DOHH2 (cell line): ENCODE results near the gene C19orf81.

Experiments used
- H3F3A ChIP-seq: fragments of 200-600 bp; sonication (generic), shearing (Covaris generic); 2 replicates; pipeline ENCODE4 v1.6.0; 2016; ENCODE audit warnings: antibody characterized with exemption, mild to moderate bottlenecking; ENCODE audit not compliant: control insufficient read depth, insufficient read depth
- H3K27ac ChIP-seq: fragments of 200-600 bp; sonication (generic); 2 replicates; pipeline ENCODE4 v1.5.1; 2014; ENCODE audit warnings: low read depth, mild to moderate bottlenecking, low read length, moderate library complexity
- H3K27me3 ChIP-seq: fragments of 200-600 bp; sonication (generic); 2 replicates; pipeline ENCODE4 v1.6.1; 2014; ENCODE audit warnings: mild to moderate bottlenecking, low read length, mixed read lengths; ENCODE audit not compliant: control insufficient read depth
- H3K36me3 ChIP-seq: fragments of 200-600 bp; sonication (generic); 2 replicates; pipeline ENCODE4 v1.6.1; 2014; ENCODE audit warnings: mild to moderate bottlenecking, low read length, moderate library complexity, mixed read lengths; ENCODE audit not compliant: control insufficient read depth
- H3K4me1 ChIP-seq: fragments of 200-600 bp; sonication (generic); 2 replicates; pipeline ENCODE4 v1.6.1; 2014; ENCODE audit warnings: mild to moderate bottlenecking, low read length, mixed read lengths; ENCODE audit not compliant: control insufficient read depth
- H3K4me2 ChIP-seq: fragments of 200-600 bp; sonication (generic); 2 replicates; pipeline ENCODE4 v1.6.0; 2014; ENCODE audit warnings: mild to moderate bottlenecking, low read length, moderate library complexity
- H3K4me3 ChIP-seq: fragments of 200-600 bp; sonication (generic); 2 replicates; pipeline ENCODE4 v1.5.1; 2014; ENCODE audit warnings: mild to moderate bottlenecking, low read length, mixed read lengths
- H3K79me2 ChIP-seq: fragments of 200-600 bp; sonication (generic); 2 replicates; pipeline ENCODE4 v1.6.1; 2014; ENCODE audit warnings: mild to moderate bottlenecking, low read length, mixed read lengths; ENCODE audit not compliant: control insufficient read depth
- H3K9me2 ChIP-seq: fragments of 200-600 bp; sonication (generic); replicated peaks from 2 replicates; pipeline ENCODE4 v1.6.1; 2014; ENCODE audit warnings: mild to moderate bottlenecking, low read length, mixed read lengths; ENCODE audit not compliant: control insufficient read depth
- H3K9me3 ChIP-seq: fragments of 200-600 bp; sonication (generic); 2 replicates; pipeline ENCODE4 v1.6.1; 2014; ENCODE audit warnings: antibody characterized with exemption, low read length, mixed read lengths; ENCODE audit not compliant: control insufficient read depth, insufficient read depth
- H4K20me1 ChIP-seq: fragments of 200-600 bp; sonication (generic); 2 replicates; pipeline ENCODE4 v1.6.0; 2014; ENCODE audit warnings: low read depth, mild to moderate bottlenecking, antibody characterized with exemption, low read length, moderate library complexity; ENCODE audit not compliant: control insufficient read depth, insufficient read depth
- EZH2phosphoT487 ChIP-seq: fragments of 200-600 bp; sonication (generic); IDR thresholded peaks from 2 replicates; pipeline ENCODE4 v1.6.1; 2017; ENCODE audit warnings: borderline replicate concordance, mild to moderate bottlenecking, antibody characterized with exemption, low read length, moderate library complexity, mixed read lengths
- TF ChIP-seq, protein P1 (sequence below): fragments of 200-600 bp; sonication (generic); IDR thresholded peaks from one replicate; pipeline ENCODE4 v1.5.1; 2014; ENCODE audit warnings: antibody characterized with exemption, mild to moderate bottlenecking, low read depth, low read length; ENCODE audit not compliant: poor library complexity, severe bottlenecking

C19orf81 gene

DNA sequence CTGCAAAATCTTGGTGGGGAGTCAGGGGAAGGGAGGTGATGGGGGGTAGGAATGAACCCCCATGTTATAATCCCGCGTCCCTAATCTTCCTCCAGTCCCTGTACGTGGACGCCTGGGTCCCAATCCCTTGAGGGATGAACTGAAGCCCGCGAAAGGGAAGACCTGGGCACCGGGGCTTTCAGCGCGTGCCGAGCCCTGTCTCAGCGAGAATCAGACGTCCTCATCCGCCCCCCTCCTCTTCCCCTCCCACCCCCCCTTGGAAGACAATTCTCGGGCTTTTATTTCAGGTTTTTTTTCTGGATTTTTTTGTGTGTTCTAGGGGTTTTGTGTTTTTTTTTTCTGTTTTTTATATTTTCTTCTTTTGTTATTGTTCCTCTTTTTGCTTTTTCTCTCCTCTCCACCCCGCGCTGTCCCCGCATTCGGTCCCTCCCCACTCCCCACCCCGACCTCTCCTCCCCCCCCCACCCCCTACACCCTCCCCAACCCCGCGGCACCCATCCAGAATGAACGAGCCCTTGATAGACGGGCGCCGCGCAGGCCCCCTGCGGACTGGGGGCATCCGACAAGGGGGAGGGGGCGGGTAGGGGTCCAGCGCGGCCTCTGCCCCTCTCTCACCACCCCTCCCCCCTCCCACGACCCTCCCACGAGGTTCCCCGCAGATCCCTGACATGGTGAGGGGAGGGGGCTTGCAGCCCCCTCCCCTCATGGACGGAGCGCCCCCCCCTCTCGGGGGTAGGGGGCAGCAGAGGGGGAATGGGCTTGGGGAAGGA is 10.3 kb downstream of the C19orf81 start:
- TF ChIP-seq EZH2phosphoT487 = no peak
- TF ChIP-seq, protein P1, sequence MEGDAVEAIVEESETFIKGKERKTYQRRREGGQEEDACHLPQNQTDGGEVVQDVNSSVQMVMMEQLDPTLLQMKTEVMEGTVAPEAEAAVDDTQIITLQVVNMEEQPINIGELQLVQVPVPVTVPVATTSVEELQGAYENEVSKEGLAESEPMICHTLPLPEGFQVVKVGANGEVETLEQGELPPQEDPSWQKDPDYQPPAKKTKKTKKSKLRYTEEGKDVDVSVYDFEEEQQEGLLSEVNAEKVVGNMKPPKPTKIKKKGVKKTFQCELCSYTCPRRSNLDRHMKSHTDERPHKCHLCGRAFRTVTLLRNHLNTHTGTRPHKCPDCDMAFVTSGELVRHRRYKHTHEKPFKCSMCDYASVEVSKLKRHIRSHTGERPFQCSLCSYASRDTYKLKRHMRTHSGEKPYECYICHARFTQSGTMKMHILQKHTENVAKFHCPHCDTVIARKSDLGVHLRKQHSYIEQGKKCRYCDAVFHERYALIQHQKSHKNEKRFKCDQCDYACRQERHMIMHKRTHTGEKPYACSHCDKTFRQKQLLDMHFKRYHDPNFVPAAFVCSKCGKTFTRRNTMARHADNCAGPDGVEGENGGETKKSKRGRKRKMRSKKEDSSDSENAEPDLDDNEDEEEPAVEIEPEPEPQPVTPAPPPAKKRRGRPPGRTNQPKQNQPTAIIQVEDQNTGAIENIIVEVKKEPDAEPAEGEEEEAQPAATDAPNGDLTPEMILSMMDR = no peak
- Histone ChIP-seq H3F3A (no peaks in the 10 kb centered on the region; the same call in 1 of the 2 replicates), H3K4me2 (no peak overlapping the region), H3K36me3 (no peaks in the 10 kb centered on the region), H3K9me3 (peaks cover 4% of the 10 kb centered on the region; the same call in 1 of the 2 replicates), H3K4me3 (no peak overlapping the region), H3K4me1 (0 out of 2 replicates have a peak, but pooled peaks cover 2% of the 10 kb centered on the region), H3K9me2 (no peaks in the 10 kb centered on the region), H4K20me1 (no peaks in the 10 kb centered on the region), H3K27ac (no peak overlapping the region), H3K79me2 (no peaks in the 10 kb centered on the region), H3K27me3 (no peaks in the 10 kb centered on the region)

DNA sequence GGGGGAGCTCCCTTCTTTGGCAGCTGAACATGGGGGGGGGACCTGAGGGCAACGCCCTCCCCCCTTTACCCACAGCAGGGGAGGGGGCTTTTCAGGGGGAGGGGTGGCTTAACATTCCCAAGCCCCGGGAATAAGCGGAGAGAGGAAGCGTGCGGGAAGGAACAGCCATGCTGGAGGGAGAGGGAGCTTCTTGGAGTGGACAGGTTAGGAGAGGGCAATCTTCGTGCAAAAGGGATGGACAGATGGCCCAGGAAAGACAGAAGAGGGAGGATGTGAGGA is 10.8 kb downstream of the C19orf81 start:
- TF ChIP-seq EZH2phosphoT487 = no peak
- no peaks in the 10 kb centered on the region for H3K79me2 ChIP-seq
- peaks cover 4% of the 10 kb centered on the region; the same call in 1 of the 2 replicates for H3K9me3 ChIP-seq
- H3K4me1 ChIP-seq = 0 out of 2 replicates have a peak, but pooled peaks cover 2% of the 10 kb centered on the region
- no peaks in the 10 kb centered on the region; the same call in 1 of the 2 replicates for H3F3A ChIP-seq
- no peaks in the 10 kb centered on the region for H3K36me3 ChIP-seq
- H3K27me3 ChIP-seq = no peaks in the 10 kb centered on the region
- H3K4me3 ChIP-seq = no peak overlapping the region
- H4K20me1 ChIP-seq = no peaks in the 10 kb centered on the region
- no peaks in the 10 kb centered on the region for H3K9me2 ChIP-seq
- H3K4me2 ChIP-seq = no peak overlapping the region
- H3K27ac ChIP-seq = no peak overlapping the region

DNA sequence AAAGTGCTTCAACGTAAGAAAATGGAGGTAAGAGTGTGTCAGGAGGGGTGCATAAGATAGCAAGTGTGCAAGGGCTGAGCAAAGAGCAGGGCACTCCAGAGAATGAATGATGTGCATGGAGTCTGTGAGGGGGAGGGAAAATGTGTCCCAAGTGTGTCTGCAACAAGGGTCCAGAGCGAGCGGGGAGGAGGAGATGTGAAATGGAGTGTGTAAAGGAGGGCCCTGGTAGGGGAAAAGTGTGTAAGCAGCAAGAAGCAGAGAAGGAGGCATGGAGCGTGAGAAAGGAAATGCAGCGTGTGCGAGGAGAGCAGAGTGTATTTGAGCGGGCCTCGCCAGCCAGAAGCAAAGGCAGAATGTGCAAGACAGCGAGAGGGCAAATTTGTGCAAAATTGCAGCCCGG is 11.8 kb downstream of the C19orf81 start:
- no peaks in the 10 kb centered on the region; the same call in 1 of the 2 replicates for H3F3A ChIP-seq
- 0 out of 2 replicates have a peak, but pooled peaks cover 2% of the 10 kb centered on the region for H3K4me1 ChIP-seq
- H3K36me3 ChIP-seq = no peaks in the 10 kb centered on the region
- no peaks in the 10 kb centered on the region for H3K79me2 ChIP-seq
- no peak overlapping the region for H3K4me2 ChIP-seq
- no peaks in the 10 kb centered on the region for H4K20me1 ChIP-seq
- H3K27me3 ChIP-seq = no peaks in the 10 kb centered on the region
- H3K27ac ChIP-seq = no peak overlapping the region
- no peak for TF ChIP-seq EZH2phosphoT487
- TF ChIP-seq, protein P1 = no peak
- H3K9me3 ChIP-seq = peaks cover 4% of the 10 kb centered on the region; the same call in 1 of the 2 replicates
- no peaks in the 10 kb centered on the region for H3K9me2 ChIP-seq
- H3K4me3 ChIP-seq = no peak overlapping the region
